ENCODE measurements around the gene KCNG2. TPM values are rescaled to one million over a fixed set of nuclear protein-coding genes. Genes with fewer than 3 reads are reported as not detected.

The KCNG2 gene
- total and polyA plus RNA-seq, 2 of the 13 experiments (the other 11 are each of a cell fraction or from before 2014, with no cell fraction given), result not detected

DNA sequence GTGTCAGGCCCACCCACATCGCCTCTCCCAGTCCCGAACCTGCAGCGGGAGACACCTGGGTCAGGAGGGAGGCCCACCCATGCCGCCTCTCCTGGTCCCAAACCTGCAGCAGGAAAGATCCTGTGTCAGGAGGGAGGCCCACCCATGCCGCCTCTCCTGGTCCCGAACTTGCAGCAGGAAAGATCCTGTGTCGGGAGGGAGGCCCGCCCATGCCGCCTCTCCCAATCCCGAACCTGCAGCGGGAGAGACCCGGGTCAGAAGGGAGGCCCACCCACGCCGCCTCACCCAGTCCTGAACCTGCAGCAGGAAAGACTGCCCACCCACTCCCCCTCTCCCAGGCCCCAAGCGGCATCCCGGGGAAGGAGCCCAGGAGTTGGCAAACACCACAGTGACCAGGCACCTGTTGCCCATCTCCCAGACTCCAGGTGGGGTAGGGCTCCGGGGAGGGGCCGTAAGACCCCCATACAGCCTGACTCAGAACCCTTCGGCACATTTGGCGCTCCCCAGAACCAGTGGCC, 145.9 kb downstream of the KCNG2 start (continued):
- TF ChIP-seq SRSF9 (IDR thresholded peaks at IDR 0.05; ENCODE audit: borderline replicate concordance, insufficient read depth, low read depth, low read length, poor library complexity, severe bottlenecking), result no peak

DNA sequence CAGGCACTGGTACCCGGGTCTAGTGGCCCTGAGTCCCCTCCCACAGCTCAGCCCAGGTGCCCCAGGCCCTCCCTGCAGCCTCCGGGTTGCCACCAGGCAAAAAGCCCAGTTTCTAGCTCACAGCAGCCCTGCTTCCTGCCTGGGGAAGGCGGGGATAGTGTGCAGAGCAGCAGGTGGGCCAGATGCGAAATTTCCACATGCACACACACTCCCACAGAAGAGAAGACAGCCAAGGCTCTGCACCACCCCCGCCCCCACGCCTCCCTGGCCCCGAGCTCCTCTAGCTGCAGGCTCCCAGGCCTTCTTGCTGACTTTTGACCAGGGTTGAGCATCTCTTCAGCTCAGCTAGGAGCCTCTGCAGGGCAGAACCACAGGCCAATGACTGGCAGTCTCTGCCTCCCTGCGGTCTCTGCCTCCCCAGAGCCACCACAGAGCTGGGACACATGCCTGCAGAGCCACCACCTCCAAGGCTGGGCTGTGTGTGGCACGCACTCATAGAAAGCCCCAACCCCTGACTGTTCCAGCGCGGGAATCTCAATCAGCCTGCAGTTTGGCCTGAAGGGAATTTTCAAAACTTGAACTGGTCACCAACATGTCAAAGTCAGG, 146.5 kb downstream of the KCNG2 start:
- ChIA-PET CTCF (ENCODE audit: low intra/inter-chr PET ratio, low total read pairs) (no interaction called here), POLR2A (interaction anchor here (1.4 kb wide), 1 partner anchor 10 kb away, joined by 4 read pairs; no protein-coding TSS in a partner anchor)
- intact Hi-C loops (cut with micrococcal nuclease; ENCODE audit: unreplicated experiment) (no loop called here), in situ Hi-C loops (cut with HindIII; ENCODE audit: extremely low pct_ligation_motif_present, low pct_unique_long_range_greater_than_20kb) (no loop called here)
- Histone ChIP-seq H3K27ac (ENCODE audit: extremely low read length, insufficient read depth, low read length) (no peak overlapping the region), H3K4me3 (replicated peaks in 1 of 3; ENCODE audit: insufficient read depth in 1 of 3, low read depth in 2 of 3, low read length in 3 of 3) (no peak overlapping the region), H3K9me3 (ENCODE audit: low read length) (no peaks in the 10 kb centered on the region), H3K4me1 (ENCODE audit: insufficient read depth, low read length) (peaks cover 79% of the 10 kb centered on the region), H3K9ac (ENCODE audit: insufficient read depth, low read depth, low read length) (no peak overlapping the region), H3K36me3 (replicated peaks in 1 of 2; ENCODE audit: control insufficient read depth in 1 of 2, insufficient read depth in 2 of 2, low read length in 2 of 2) (peaks cover 14 to 41% of the 10 kb centered on the region in 2 experiments; a peak in 4 of 5 replicates), H3K4me2 (ENCODE audit: low read depth, low read length) (no peak overlapping the region), H4K20me1 (ENCODE audit: insufficient read depth, low read length) (peaks cover 14% of the 10 kb centered on the region; the same call in 1 of the 2 replicates), H2AFZ (ENCODE audit: low read length) (no peak overlapping the region), H3K79me2 (ENCODE audit: insufficient read depth, low read length) (peaks cover 91% of the 10 kb centered on the region), H3K27me3 (ENCODE audit: control insufficient read depth in 1 of 2, insufficient read depth in 2 of 2, low read length in 2 of 2) (no peaks in the 10 kb centered on the region)
- FAIRE-seq (no peak), ATAC-seq (no peak), DNase-seq (ENCODE audit: low spot score) (no peak)
- no peak for TF ChIP-seq CCDC6 (CRISPR knock-in tag; IDR thresholded peaks at IDR 0.05)
- TF ChIP-seq ZNF382 (CRISPR knock-in tag; IDR thresholded peaks at IDR 0.05; ENCODE audit: borderline replicate concordance), result no peak
- no peak for TF ChIP-seq GATA4 (IDR thresholded peaks at IDR 0.05; ENCODE audit: borderline replicate concordance, low read depth)
- TF ChIP-seq, protein P1, sequence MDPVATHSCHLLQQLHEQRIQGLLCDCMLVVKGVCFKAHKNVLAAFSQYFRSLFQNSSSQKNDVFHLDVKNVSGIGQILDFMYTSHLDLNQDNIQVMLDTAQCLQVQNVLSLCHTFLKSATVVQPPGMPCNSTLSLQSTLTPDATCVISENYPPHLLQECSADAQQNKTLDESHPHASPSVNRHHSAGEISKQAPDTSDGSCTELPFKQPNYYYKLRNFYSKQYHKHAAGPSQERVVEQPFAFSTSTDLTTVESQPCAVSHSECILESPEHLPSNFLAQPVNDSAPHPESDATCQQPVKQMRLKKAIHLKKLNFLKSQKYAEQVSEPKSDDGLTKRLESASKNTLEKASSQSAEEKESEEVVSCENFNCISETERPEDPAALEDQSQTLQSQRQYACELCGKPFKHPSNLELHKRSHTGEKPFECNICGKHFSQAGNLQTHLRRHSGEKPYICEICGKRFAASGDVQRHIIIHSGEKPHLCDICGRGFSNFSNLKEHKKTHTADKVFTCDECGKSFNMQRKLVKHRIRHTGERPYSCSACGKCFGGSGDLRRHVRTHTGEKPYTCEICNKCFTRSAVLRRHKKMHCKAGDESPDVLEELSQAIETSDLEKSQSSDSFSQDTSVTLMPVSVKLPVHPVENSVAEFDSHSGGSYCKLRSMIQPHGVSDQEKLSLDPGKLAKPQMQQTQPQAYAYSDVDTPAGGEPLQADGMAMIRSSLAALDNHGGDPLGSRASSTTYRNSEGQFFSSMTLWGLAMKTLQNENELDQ (CRISPR knock-in tag; IDR thresholded peaks at IDR 0.05; ENCODE audit: borderline replicate concordance), result no peak
- TF ChIP-seq TCF7L2 (IDR thresholded peaks at IDR 0.05; ENCODE audit: low read depth, low read length), result no peak
- no peak for TF ChIP-seq SATB2 (CRISPR knock-in tag; IDR thresholded peaks at IDR 0.05)
- no peak for TF ChIP-seq WIZ (CRISPR knock-in tag; IDR thresholded peaks at IDR 0.05)
- no peak for TF ChIP-seq ZNF709 (CRISPR knock-in tag; IDR thresholded peaks at IDR 0.05)
- BruUV-seq (replicated peaks), result no TSS peak
- 100% methylated on average over 4 of the region's 11 CpGs for WGBS (ENCODE audit: low lambda C conversion rate)

Measured in HepG2 (cell line).